Measurements from ENCODE around the gene SLC8B1.

The SLC8B1 gene

DNA sequence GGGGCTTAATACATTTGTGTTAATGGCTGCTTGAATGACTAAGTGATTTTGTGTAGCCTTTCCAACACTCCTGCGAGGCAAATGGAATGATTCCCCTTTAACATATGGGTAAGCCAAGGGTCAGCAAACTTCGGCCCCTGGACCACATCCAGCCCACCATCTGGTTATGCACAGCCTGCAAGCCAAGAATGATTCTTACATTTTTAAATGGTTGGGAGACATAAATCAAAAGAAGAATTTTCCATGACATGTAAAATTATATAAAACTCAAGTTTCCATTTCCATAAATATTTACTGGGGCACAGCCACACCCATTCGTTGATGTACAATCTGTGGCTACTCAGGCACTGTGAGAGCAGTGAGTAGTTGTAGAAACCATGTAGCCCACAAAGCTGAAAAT lies 9.0 kb downstream of the SLC8B1 start:
- no peak for DNase-seq (ENCODE audit: low read depth)
- no peak overlapping the region for H3K4me3 ChIP-seq (ENCODE audit: low read depth, low read length)
- TF ChIP-seq, protein P1, sequence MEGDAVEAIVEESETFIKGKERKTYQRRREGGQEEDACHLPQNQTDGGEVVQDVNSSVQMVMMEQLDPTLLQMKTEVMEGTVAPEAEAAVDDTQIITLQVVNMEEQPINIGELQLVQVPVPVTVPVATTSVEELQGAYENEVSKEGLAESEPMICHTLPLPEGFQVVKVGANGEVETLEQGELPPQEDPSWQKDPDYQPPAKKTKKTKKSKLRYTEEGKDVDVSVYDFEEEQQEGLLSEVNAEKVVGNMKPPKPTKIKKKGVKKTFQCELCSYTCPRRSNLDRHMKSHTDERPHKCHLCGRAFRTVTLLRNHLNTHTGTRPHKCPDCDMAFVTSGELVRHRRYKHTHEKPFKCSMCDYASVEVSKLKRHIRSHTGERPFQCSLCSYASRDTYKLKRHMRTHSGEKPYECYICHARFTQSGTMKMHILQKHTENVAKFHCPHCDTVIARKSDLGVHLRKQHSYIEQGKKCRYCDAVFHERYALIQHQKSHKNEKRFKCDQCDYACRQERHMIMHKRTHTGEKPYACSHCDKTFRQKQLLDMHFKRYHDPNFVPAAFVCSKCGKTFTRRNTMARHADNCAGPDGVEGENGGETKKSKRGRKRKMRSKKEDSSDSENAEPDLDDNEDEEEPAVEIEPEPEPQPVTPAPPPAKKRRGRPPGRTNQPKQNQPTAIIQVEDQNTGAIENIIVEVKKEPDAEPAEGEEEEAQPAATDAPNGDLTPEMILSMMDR (IDR thresholded peaks at IDR 0.05; ENCODE audit: low read depth, low read length): no peak
- TF ChIP-seq MYC (IDR thresholded peaks at IDR 0.05; ENCODE audit: low read depth, low read length) (no peak), POLR2A (IDR thresholded peaks at IDR 0.05; ENCODE audit: extremely low read depth, insufficient read length) (no peak)
- TF ChIP-seq, protein P2, sequence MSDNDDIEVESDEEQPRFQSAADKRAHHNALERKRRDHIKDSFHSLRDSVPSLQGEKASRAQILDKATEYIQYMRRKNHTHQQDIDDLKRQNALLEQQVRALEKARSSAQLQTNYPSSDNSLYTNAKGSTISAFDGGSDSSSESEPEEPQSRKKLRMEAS (IDR thresholded peaks at IDR 0.05; ENCODE audit: low read depth, low read length): no peak

DNA sequence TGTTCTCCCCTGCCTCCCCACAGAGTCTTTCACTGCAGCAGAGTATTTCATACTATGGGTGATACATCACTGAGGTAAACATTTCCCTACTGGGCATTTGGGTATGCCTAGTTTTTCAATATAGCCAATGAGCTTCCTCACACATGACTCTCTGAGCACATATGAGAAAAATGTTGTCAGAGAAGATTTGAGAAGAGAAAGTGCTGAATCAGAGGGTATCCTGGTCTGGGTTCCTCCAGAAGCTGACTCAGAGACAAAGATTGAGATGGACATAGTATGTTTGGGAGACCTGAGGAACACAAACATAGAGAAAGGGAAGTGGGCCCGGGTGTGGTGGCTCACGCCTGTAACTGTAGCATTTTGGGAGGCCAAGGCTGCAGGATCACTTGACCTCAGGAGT lies 12.6 kb downstream of the SLC8B1 start:
- DNase-seq (ENCODE audit: low read depth): no peak
- no peak overlapping the region for H3K4me3 ChIP-seq (ENCODE audit: low read depth, low read length)
- TF ChIP-seq POLR2A (IDR thresholded peaks at IDR 0.05; ENCODE audit: extremely low read depth, insufficient read length): no peak
- TF ChIP-seq MYC (IDR thresholded peaks at IDR 0.05; ENCODE audit: low read depth, low read length): no peak
- TF ChIP-seq, protein P2 (IDR thresholded peaks at IDR 0.05; ENCODE audit: low read depth, low read length): no peak
- TF ChIP-seq, protein P1 (IDR thresholded peaks at IDR 0.05; ENCODE audit: low read depth, low read length): no peak

DNA sequence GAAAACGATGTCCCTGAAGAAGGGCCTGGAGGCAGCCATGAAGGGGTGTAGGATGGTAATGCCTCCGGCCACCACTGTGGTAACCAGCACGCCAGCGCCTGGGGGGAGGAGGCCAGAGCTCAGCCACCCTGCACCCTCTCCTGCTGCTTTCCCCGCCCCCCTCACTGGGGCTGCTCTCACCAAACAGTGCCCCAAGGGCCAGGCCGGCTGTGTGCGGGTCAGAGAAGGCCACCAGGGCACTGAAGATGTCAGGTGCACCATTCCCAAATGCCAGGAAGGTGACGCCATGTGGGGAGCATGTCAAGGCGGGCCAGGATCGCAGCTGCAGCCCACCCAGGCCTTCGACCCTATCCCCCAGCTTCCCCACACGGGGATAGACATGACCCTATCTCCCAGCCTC lies 14.5 kb downstream of the SLC8B1 start:
- no peak for DNase-seq (ENCODE audit: low read depth)
- no peak for TF ChIP-seq POLR2A (IDR thresholded peaks at IDR 0.05; ENCODE audit: extremely low read depth, insufficient read length)
- TF ChIP-seq, protein P1 (IDR thresholded peaks at IDR 0.05; ENCODE audit: low read depth, low read length): no peak
- TF ChIP-seq, protein P2 (IDR thresholded peaks at IDR 0.05; ENCODE audit: low read depth, low read length): no peak
- TF ChIP-seq MYC (IDR thresholded peaks at IDR 0.05; ENCODE audit: low read depth, low read length): no peak
- H3K4me3 ChIP-seq (ENCODE audit: low read depth, low read length): no peak overlapping the region

DNA sequence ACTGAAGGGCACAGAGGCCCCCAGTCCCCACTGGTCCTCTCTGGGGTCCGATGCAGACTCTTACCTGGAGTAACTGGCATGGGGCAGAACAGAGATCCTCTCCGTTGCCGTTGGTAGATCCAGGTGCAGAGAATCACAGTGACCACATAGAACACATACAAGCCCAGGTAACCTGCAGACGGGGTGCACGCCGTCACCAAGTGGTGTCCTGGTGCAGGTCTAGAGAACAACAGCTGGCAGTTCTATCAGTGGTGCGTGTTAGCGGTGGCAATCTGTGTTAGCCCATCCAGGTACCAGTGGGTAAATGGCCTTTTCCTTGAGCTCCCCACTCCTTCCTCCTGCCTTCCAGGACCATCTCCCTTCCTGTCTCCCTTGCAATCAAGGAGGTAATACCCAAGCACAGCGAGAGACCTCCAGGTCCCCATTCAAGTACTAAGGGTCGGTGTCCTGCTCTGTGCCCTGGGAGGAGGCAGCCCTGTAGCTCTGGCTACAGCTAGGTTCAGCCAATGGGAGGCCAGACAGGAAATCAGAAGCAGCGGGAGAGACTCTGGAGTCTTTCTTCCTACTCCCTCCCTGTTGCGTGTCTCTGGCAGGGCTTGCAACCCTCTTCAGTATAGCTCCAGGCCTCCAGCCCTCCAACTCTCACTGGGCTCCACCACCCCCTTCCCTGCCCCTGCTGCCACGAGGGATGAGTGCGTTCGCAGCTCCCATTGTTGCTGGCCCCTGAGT lies 15.8 kb downstream of the SLC8B1 start:
- TF ChIP-seq, protein P2 (IDR thresholded peaks at IDR 0.05; ENCODE audit: low read depth, low read length): no peak
- TF ChIP-seq, protein P1 (IDR thresholded peaks at IDR 0.05; ENCODE audit: low read depth, low read length): no peak
- TF ChIP-seq MYC (IDR thresholded peaks at IDR 0.05; ENCODE audit: low read depth, low read length): no peak
- TF ChIP-seq POLR2A (IDR thresholded peaks at IDR 0.05; ENCODE audit: extremely low read depth, insufficient read length): no peak
- DNase-seq (ENCODE audit: low read depth): no peak
- H3K4me3 ChIP-seq (ENCODE audit: low read depth, low read length): no peak overlapping the region

DNA sequence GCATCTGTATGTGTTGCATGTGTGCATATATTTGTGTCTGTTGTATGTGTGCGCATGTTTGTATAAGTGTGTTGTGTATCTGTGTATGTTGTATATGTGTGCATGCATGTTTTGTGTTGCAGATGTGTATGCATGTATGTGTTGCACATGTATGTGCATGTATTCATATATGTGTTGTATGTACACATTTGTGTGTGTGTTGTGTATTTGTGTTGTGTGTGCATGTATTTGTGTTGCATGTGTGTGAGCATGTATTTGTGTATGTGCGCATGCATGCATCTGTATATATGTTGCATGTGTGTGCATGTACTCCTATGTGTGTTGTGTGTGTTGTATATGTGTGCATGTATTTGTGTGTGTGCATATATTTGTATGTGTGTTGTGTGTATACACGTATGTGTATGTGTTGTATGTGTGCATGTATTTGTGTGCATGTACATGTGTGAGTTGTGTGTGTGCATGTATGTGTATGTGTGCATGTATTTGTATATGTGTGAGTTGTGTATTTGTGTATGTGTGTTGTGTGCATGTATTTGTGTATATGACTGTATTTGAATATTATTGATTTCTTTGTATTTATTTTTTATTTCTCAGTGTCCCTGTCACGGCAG lies 16.8 kb downstream of the SLC8B1 start:
- TF ChIP-seq, protein P1 (IDR thresholded peaks at IDR 0.05; ENCODE audit: low read depth, low read length): no peak
- TF ChIP-seq, protein P2 (IDR thresholded peaks at IDR 0.05; ENCODE audit: low read depth, low read length): no peak
- TF ChIP-seq MYC (IDR thresholded peaks at IDR 0.05; ENCODE audit: low read depth, low read length) (no peak), POLR2A (IDR thresholded peaks at IDR 0.05; ENCODE audit: extremely low read depth, insufficient read length) (no peak)

More for the DNA sequence above, 16.8 kb downstream of the SLC8B1 start:
- DNase-seq (ENCODE audit: low read depth): no peak
- no peak overlapping the region for H3K4me3 ChIP-seq (ENCODE audit: low read depth, low read length)
